CD14-positive monocyte (primary cell): Measurements from ENCODE around the gene MED27. TPM values are rescaled to one million over a fixed set of nuclear protein-coding genes. Genes with fewer than 3 reads are reported as not detected.

Experiments used
- DNase-seq, 3 donors: peaks; one replicate each; pipeline ENCODE4 v3.0.0-alpha.2; 2011 to 2022
- H2AFZ ChIP-seq: 2 replicates; pipeline ENCODE4 v1.6.0; 2012; ENCODE audit warnings: mild to moderate bottlenecking, low read depth, low read length, inconsistent platforms; ENCODE audit not compliant: insufficient read depth, poor library complexity, severe bottlenecking
- H3K27ac ChIP-seq, 2 donors: 1 replicate in 1 of 2; 2 replicates in 1 of 2; pipeline ENCODE4 v1.5.1; 2012 to 2013; ENCODE audit warnings: low read length in 2 of 2, control low read depth in 1 of 2, inconsistent platforms in 1 of 2, low read depth in 1 of 2, mild to moderate bottlenecking in 1 of 2
- H3K27me3 ChIP-seq, 2 donors: one replicate each; pipeline versions ENCODE4 v1.6.0 to v1.6.1; 2011 to 2013; ENCODE audit warnings: low read length in 2 of 2; ENCODE audit not compliant: control insufficient read depth in 2 of 2, insufficient read depth in 2 of 2
- H3K36me3 ChIP-seq, 2 donors: replicated peaks in 1 of 2; 1 replicate in 1 of 2; 2 replicates in 1 of 2; pipeline versions ENCODE4 v1.5.1 to v1.6.1; 2012 to 2013; ENCODE audit warnings: low read length in 2 of 2, control low read depth in 1 of 2, inconsistent platforms in 1 of 2, mild to moderate bottlenecking in 1 of 2; ENCODE audit not compliant: insufficient read depth in 2 of 2, control insufficient read depth in 1 of 2
- H3K4me1 ChIP-seq, 2 donors: 1 replicate in 1 of 2; 2 replicates in 1 of 2; pipeline versions ENCODE4 v1.5.1 to v1.6.1; 2012 to 2013; ENCODE audit warnings: low read length in 2 of 2, control low read depth in 1 of 2, inconsistent platforms in 1 of 2, mild to moderate bottlenecking in 1 of 2, moderate library complexity in 1 of 2; ENCODE audit not compliant: insufficient read depth in 2 of 2, control insufficient read depth in 1 of 2
- H3K4me2 ChIP-seq: replicated peaks from 2 replicates; pipeline ENCODE3; 2012; ENCODE audit warnings: low read length, moderate library complexity, mild to moderate bottlenecking; ENCODE audit not compliant: poor library complexity, severe bottlenecking; ENCODE audit errors: extremely low read depth
- H3K4me3 ChIP-seq, 3 experiments: fragments of 200-600 bp in 1 of 3; sonication (generic) in 1 of 3; replicated peaks in 1 of 3; 1 replicate in 2 of 3; 2 replicates in 1 of 3; pipeline ENCODE4 v1.5.1; 2011 to 2013; ENCODE audit warnings: low read length in 3 of 3, mild to moderate bottlenecking in 3 of 3, control low read depth in 2 of 3, low read depth in 2 of 3, inconsistent platforms in 1 of 3, moderate library complexity in 1 of 3
- H3K79me2 ChIP-seq: 2 replicates; pipeline ENCODE4 v1.6.0; 2012; ENCODE audit warnings: mild to moderate bottlenecking, control low read depth, inconsistent platforms, low read length, moderate library complexity; ENCODE audit not compliant: insufficient read depth
- H3K9ac ChIP-seq: 2 replicates; pipeline ENCODE4 v1.6.0; 2017; ENCODE audit warnings: low read length, mild to moderate bottlenecking; ENCODE audit not compliant: insufficient read depth, poor library complexity, severe bottlenecking
- H3K9me3 ChIP-seq, 2 donors: replicated peaks in 1 of 2; 1 replicate in 1 of 2; 2 replicates in 1 of 2; pipeline versions ENCODE4 v1.5.1 to v1.6.1; 2012 to 2013; ENCODE audit warnings: low read length in 2 of 2, control low read depth in 1 of 2; ENCODE audit not compliant: control insufficient read depth in 1 of 2, insufficient read depth in 1 of 2
- H4K20me1 ChIP-seq: 2 replicates; pipeline ENCODE4 v1.6.0; 2012; ENCODE audit warnings: mild to moderate bottlenecking, low read length, control low read depth, moderate library complexity; ENCODE audit not compliant: insufficient read depth
- H3K27ac Mint-ChIP-seq, 7 donors: one replicate each; pipeline ENCODE4 v1.8.0; 2020; ENCODE audit warnings: mild to moderate bottlenecking in 7 of 7, mixed read lengths in 7 of 7, moderate library complexity in 6 of 7, inconsistent platforms in 2 of 7
- H3K27me3 Mint-ChIP-seq, 3 donors: one replicate each; pipeline ENCODE4 v1.8.0; 2021 to 2022; ENCODE audit warnings: low read depth in 3 of 3, mild to moderate bottlenecking in 3 of 3, mixed read lengths in 3 of 3, moderate library complexity in 3 of 3, inconsistent platforms in 1 of 3
- H3K36me3 Mint-ChIP-seq, 2 donors: one replicate each; pipeline ENCODE4 v1.8.0; 2020; ENCODE audit warnings: mixed read lengths in 2 of 2, inconsistent platforms in 1 of 2, mild to moderate bottlenecking in 1 of 2
- H3K4me1 Mint-ChIP-seq: one replicate; pipeline ENCODE4 v1.8.0; 2020; ENCODE audit warnings: mild to moderate bottlenecking, mixed read lengths
- H3K4me3 Mint-ChIP-seq, 2 donors: one replicate each; pipeline ENCODE4 v1.8.0; 2020; ENCODE audit warnings: mild to moderate bottlenecking in 2 of 2, mixed read lengths in 2 of 2, moderate library complexity in 1 of 2
- H3K9me3 Mint-ChIP-seq, 7 donors: one replicate each; pipeline ENCODE4 v1.8.0; 2020 to 2022; ENCODE audit warnings: mixed read lengths in 7 of 7, mild to moderate bottlenecking in 6 of 7, moderate library complexity in 6 of 7, inconsistent platforms in 2 of 7
- CTCF ChIP-seq: fragments of 200-600 bp; IDR thresholded peaks from one replicate; pipeline ENCODE4 v1.8.0; 2022; ENCODE audit warnings: antibody characterized with exemption, mild to moderate bottlenecking
- WGBS: methylation state at CpG from one replicate; pipeline ENCODE4 v1.1.5; 2013; ENCODE audit warnings: missing lambda C conversion rate; ENCODE audit not compliant: insufficient coverage; 5-methylcytosine and 5-hydroxymethylcytosine counted together
- intact Hi-C, 2 donors: fragments of 100-400 bp; cut with micrococcal nuclease; formaldehyde crosslinking; loops; one replicate each; pipeline versions ENCODE4 v1.15.0 to v1.15.1; 2023
- polyA plus RNA-seq, 3 donors: library from polyadenylated mRNA; depleted of rRNA in 1 of 3; unstranded in 2 of 3; stranded (reverse) in 1 of 3; fragments of 300-500 nt in 2 of 3; fragments of >200 nt in 1 of 3; fragmentation: Illumina TruSeq in 2 of 3; gene quantifications; 1 replicate in 2 of 3; 2 replicates in 1 of 3; pipeline ENCODE4 v1.2.3, GENCODE V29; 2012 to 2021

Gene MED27
- polyA plus RNA-seq, 3 donors: 14.0 to 26.9 (median 25.8) TPM

GRCh38 chr9:131977109-131977838 is 102.4 kb downstream of the MED27 start:
- peaks cover 18 to 24% of the 10 kb centered on the region in 2 donors for H3K4me1 ChIP-seq
- no peaks in the 10 kb centered on the region for H3K27me3 ChIP-seq
- peaks cover 15% of the 10 kb centered on the region for H4K20me1 ChIP-seq
- H3K27ac Mint-ChIP-seq: peak overlapping the region in 3 of 7 donors; percentile 10 to 52 (median 51)
- peaks cover 0 to 2% (median 0%) of the 10 kb centered on the region in 7 donors for H3K9me3 Mint-ChIP-seq
- H3K36me3 ChIP-seq: no peaks in the 10 kb centered on the region
- H3K9me3 ChIP-seq: no peaks in the 10 kb centered on the region
- DNase-seq: peak in 2 of 3 donors; percentile 0 to 3
- H3K4me3 ChIP-seq: no peak overlapping the region
- no peaks in the 10 kb centered on the region for H3K79me2 ChIP-seq
- no peak overlapping the region for H3K9ac ChIP-seq
- peaks cover 0 to 4% (median 0%) of the 10 kb centered on the region in 3 donors for H3K27me3 Mint-ChIP-seq
- intact Hi-C loops: no loop called here
- peaks cover 0 to 5% of the 10 kb centered on the region in 2 donors for H3K36me3 Mint-ChIP-seq
- no peak for TF ChIP-seq CTCF
- H2AFZ ChIP-seq: no peak overlapping the region
- no peak overlapping the region for H3K27ac ChIP-seq
- no peak overlapping the region for H3K4me2 ChIP-seq
- peak overlapping the region in 1 of 2 donors; percentile 7 for H3K4me3 Mint-ChIP-seq
- peaks cover 24% of the 10 kb centered on the region for H3K4me1 Mint-ChIP-seq
- 68% methylated on average over 7 of the region's 10 CpGs for WGBS

GRCh38 chr9:131976157-131977108 is 103.2 kb downstream of the MED27 start:
- peaks cover 18 to 24% of the 10 kb centered on the region in 2 donors for H3K4me1 ChIP-seq
- no peak overlapping the region for H3K9ac ChIP-seq
- peaks cover 24% of the 10 kb centered on the region for H3K4me1 Mint-ChIP-seq
- DNase-seq: peak; percentile 1 to 13 (median 6)
- H2AFZ ChIP-seq: no peak overlapping the region
- intact Hi-C loops: no loop called here
- H3K4me2 ChIP-seq: no peak overlapping the region
- H4K20me1 ChIP-seq: peaks cover 15% of the 10 kb centered on the region
- no peak for TF ChIP-seq CTCF
- H3K9me3 ChIP-seq: no peaks in the 10 kb centered on the region
- no peaks in the 10 kb centered on the region for H3K36me3 ChIP-seq
- H3K9me3 Mint-ChIP-seq: peaks cover 0 to 2% (median 0%) of the 10 kb centered on the region in 7 donors
- H3K27me3 ChIP-seq: no peaks in the 10 kb centered on the region
- H3K79me2 ChIP-seq: no peaks in the 10 kb centered on the region
- peaks cover 0 to 4% (median 0%) of the 10 kb centered on the region in 3 donors for H3K27me3 Mint-ChIP-seq
- peak overlapping the region in 1 of 2 donors; percentile 7 for H3K4me3 Mint-ChIP-seq
- H3K36me3 Mint-ChIP-seq: peaks cover 0 to 5% of the 10 kb centered on the region in 2 donors
- H3K27ac ChIP-seq: peak overlapping the region in 1 of 2 donors; percentile 2
- H3K4me3 ChIP-seq: no peak overlapping the region
- H3K27ac Mint-ChIP-seq: peak overlapping the region in 4 of 7 donors; percentile 10 to 52 (median 46)
- 68% methylated on average over 3 of the region's 5 CpGs for WGBS
